GM12873 (cell line): Measurements from ENCODE around the gene HEBP2.

Experiments used
- TF ChIP-seq, protein P1 (sequence below): IDR thresholded peaks from 2 replicates; pipeline ENCODE4 v1.5.1; 2012; ENCODE audit warnings: low read depth, mild to moderate bottlenecking, moderate library complexity, low read length, control low read depth; ENCODE audit not compliant: insufficient read depth; ENCODE audit errors: missing control alignments

HEBP2 gene

GRCh38 chr6:138420356-138420755 is 16.3 kb downstream of the HEBP2 start:
- TF ChIP-seq, protein P1, sequence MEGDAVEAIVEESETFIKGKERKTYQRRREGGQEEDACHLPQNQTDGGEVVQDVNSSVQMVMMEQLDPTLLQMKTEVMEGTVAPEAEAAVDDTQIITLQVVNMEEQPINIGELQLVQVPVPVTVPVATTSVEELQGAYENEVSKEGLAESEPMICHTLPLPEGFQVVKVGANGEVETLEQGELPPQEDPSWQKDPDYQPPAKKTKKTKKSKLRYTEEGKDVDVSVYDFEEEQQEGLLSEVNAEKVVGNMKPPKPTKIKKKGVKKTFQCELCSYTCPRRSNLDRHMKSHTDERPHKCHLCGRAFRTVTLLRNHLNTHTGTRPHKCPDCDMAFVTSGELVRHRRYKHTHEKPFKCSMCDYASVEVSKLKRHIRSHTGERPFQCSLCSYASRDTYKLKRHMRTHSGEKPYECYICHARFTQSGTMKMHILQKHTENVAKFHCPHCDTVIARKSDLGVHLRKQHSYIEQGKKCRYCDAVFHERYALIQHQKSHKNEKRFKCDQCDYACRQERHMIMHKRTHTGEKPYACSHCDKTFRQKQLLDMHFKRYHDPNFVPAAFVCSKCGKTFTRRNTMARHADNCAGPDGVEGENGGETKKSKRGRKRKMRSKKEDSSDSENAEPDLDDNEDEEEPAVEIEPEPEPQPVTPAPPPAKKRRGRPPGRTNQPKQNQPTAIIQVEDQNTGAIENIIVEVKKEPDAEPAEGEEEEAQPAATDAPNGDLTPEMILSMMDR: no peak

- TF ChIP-seq, protein P1: no peak
Measured at GRCh38 chr6:138421089-138421488, 17.1 kb downstream of the HEBP2 start.

DNA sequence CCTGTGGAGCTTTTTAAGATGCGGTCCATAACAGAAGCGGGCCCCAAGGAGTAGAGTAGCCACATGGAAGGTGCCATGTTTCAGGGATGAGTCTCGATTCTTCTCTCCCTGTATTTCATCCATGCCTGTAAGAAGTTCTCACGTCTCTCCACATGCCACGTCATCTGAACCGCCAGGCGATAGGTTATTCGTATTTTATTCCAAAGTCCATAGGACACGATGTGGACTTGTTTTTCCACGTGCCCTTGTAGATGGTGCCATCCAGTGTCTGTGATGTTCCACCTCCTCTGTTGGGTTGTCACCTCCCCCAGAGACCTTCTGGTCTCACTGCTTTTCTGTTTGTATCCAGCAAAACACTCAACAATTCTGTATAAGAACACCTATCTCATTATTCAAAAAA is 17.6 kb downstream of the HEBP2 start:
- TF ChIP-seq, protein P1: no peak

DNA sequence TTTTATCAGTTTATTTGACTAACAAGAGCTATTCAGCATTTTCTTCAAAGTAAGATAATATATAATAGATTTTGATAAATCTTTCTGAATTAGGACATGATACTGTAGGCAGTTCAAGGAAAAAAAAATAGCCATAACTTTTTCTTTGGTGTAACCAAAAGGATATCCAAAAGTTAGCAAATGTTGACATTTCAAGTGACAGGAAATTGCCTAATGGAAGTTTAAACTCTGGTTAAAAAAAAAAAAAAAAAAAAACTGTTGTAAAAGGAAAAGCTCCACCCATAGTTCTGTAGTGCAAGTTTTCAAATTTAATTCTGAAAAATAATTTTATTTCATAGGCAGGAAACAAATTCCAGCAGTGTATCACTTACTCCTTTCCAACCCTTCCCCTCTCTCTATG is 18.8 kb downstream of the HEBP2 start:
- TF ChIP-seq, protein P1: no peak

DNA sequence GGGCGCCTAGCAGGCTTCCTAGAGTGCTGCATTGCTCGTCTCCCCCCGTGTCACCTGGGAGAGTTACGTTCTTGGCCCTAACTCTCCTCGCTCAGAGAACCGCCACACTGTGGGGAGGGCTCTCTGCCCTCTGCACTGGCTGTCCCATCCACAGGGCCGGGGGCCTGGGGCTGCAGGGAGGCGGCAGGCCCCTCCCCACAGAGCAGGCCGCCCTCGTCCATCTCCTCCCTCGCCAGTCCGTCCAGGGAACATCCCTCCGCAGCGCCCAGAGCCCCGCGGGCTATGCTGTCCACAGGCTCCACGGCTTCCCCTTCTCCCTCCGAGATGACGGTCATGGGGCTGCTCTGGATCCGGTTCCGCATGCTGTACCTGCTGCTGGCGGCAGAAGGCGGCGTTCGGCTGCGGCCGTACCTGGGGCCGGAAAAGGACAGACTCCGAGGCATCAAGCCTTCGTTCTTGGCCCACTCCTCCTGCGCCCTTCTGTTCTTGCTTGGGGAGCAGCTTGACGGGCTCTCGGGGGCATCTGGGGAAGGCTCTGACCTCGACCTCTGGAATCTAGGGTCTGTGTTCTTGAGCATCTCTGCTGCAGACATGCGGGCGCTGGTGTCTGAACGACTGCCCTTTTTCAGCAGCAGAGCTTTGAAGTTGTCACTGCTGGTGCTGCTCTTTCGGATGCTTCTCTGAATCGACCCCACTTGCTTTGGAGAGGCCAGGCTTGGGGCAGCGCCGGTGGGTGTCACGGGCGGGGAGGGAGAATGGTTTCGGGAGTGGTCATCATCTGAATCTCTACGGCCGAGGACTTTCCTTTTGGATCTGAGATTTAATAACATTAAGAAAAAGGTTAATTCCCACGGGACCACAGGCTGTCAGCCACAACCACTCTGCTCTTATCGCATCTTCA is 20.2 kb downstream of the HEBP2 start:
- TF ChIP-seq, protein P1: no peak

DNA sequence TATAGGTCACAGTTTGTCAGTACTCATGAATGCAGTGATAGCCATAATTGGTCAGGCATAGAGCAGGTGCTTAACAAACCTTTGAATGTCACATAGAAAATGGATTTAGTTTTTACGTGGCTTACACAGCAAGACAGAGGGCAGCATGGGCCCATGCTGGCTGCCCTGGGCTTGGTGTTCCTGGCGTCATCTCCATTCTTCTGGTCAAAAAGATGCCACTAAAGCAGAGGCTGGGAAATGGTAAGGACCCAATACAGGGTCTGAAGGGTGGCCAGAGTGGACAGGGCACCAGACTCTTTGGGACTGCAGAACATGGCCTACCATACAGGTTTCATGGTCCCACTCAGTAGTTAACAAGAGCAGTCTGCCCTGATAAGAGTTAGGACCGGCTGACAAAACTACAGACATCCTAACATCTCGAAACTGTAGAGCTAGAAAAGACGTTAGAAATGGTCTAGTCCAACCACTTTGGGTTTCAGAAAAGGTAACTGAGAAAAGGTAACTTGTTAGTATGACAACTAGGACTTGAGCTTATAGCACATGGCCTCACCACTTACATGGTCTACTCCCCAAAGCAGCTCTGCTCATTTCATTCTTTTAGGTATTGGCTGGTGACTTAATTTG is 22.6 kb downstream of the HEBP2 start:
- TF ChIP-seq, protein P1: no peak

DNA sequence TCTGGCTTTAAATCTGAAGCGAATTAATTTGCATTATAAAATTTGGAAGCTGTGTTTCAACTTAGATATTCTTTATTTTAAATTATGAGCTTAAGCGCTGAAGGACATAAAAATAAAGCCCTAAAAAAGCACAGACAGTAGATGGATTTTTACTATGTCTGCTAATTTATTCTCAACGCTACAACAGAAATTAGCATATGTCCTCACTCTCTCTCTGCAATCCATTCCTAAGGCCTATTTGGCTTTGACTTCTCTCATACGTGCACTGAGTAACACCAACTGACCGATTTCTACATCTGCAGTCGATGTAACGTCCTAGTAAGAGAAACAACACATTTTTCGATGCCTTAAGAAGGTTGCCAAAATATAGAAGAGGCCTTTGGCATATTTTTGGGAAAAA is 23.7 kb downstream of the HEBP2 start:
- TF ChIP-seq, protein P1: no peak
